Tibial nerve (tissue), 4 donors: Measurements from ENCODE around the gene WNT2B. TPM values are rescaled to one million over a fixed set of nuclear protein-coding genes. Genes with fewer than 3 reads are reported as not detected.
"Not testable (repeated sequence)": the region's sequence is repeated elsewhere in the genome, so short reads cannot be mapped to it uniquely, and the experiment has no call there.

ENCODE experiments used
- DNase-seq, 2 donors: peaks; one replicate each; pipeline ENCODE4 v3.0.0-alpha.2; 2019; ENCODE audit warnings: low spot score in 2 of 2
- H3K27ac ChIP-seq, 4 donors: fragments of 200-600 bp; sonication (generic) in 3 of 4; one replicate each; pipeline ENCODE4 v1.5.1; 2017 to 2019; ENCODE audit warnings: mild to moderate bottlenecking in 1 of 4
- H3K27me3 ChIP-seq, 2 donors: fragments of 200-600 bp; sonication (generic) in 1 of 2; one replicate each; pipeline versions ENCODE4 v1.5.1 to v1.6.0; 2017 to 2019
- H3K36me3 ChIP-seq, 3 donors: fragments of 200-600 bp; sonication (generic); one replicate each; pipeline ENCODE4 v1.5.1; 2018 to 2019
- H3K4me1 ChIP-seq, 4 donors: fragments of 200-600 bp; sonication (generic) in 3 of 4; one replicate each; pipeline ENCODE4 v1.5.1; 2017 to 2019
- H3K4me3 ChIP-seq, 4 donors: fragments of 200-600 bp; sonication (generic) in 3 of 4; one replicate each; pipeline ENCODE4 v1.5.1; 2017 to 2019; ENCODE audit warnings: mild to moderate bottlenecking in 1 of 4, moderate library complexity in 1 of 4
- H3K9me3 ChIP-seq, 4 donors: fragments of 200-600 bp; sonication (generic) in 3 of 4; one replicate each; pipeline ENCODE4 v1.5.1; 2017 to 2019
- CTCF ChIP-seq, 5 experiments: fragments of 200-600 bp in 3 of 5; fragments of 450-650 bp in 2 of 5; sonication (generic) in 3 of 5; IDR thresholded peaks; one replicate each; pipeline ENCODE4 v1.5.1; 2016 to 2019; ENCODE audit warnings: antibody characterized with exemption in 5 of 5, mild to moderate bottlenecking in 3 of 5, moderate library complexity in 2 of 5
- EP300 ChIP-seq, 2 donors: sonication (generic); formaldehyde crosslinking; IDR thresholded peaks; one replicate each; pipeline ENCODE4 v1.6.1; 2017; ENCODE audit warnings: antibody characterized with exemption in 2 of 2, mild to moderate bottlenecking in 1 of 2
- POLR2A ChIP-seq, 2 donors: fragments of 450-650 bp; IDR thresholded peaks; one replicate each; pipeline ENCODE4 v1.6.1; 2017; ENCODE audit warnings: antibody characterized with exemption in 2 of 2, mild to moderate bottlenecking in 2 of 2, moderate library complexity in 2 of 2
- WGBS, 2 donors: methylation state at CpG; one replicate each; pipeline ENCODE4 v1.1.5; 2018; 5-methylcytosine and 5-hydroxymethylcytosine counted together
- total RNA-seq, 4 donors: library from RNA; depleted of rRNA; stranded (reverse); fragments of >200 nt; gene quantifications; one replicate each; pipeline ENCODE4 v1.1.0, GENCODE V29; 2016

Gene WNT2B
- total RNA-seq, 4 donors from 2014 or later, result 3.6 to 12.2 (median 9.7) TPM

- WGBS, 2 donors, result 21 to 30% methylated on average over 5 of the region's 5 CpGs
- Histone ChIP-seq H3K4me1 (peaks cover 0 to 67% (median 12%) of the 10 kb centered on the region in 4 donors), H3K27ac (peak overlapping the region; percentile 72 to 95 (median 82)), H3K36me3 (no peaks in the 10 kb centered on the region), H3K4me3 (no peak overlapping the region), H3K27me3 (no peaks in the 10 kb centered on the region), H3K9me3 (no peaks in the 10 kb centered on the region)
- DNase-seq, result no peak
- TF ChIP-seq EP300 (IDR thresholded peaks at IDR 0.05) (peak in 1 of 2 donors; percentile 48), CTCF (IDR thresholded peaks at IDR 0.05) (no peak), POLR2A (IDR thresholded peaks at IDR 0.05) (no peak)
Observed at GRCh38 chr1:112465122-112465521, 43.6 kb upstream of the WNT2B start.

GRCh38 chr1:112466078-112466660 is 42.6 kb upstream of the WNT2B start:
- peak; percentile 91 to 97 for DNase-seq
- H3K27me3 ChIP-seq, result no peaks in the 10 kb centered on the region
- whole genome bisulfite sequencing, 2 donors, result 1 to 3% methylated on average over 25 to 30 of the region's 31 CpGs
- H3K9me3 ChIP-seq, result no peaks in the 10 kb centered on the region
- peak overlapping the region; percentile 69 to 95 (median 81) for H3K27ac ChIP-seq
- peak overlapping the region; percentile 21 to 52 (median 33) for H3K4me3 ChIP-seq
- no peaks in the 10 kb centered on the region for H3K36me3 ChIP-seq
- TF ChIP-seq POLR2A (IDR thresholded peaks at IDR 0.05) (peak in 1 of 2 donors; percentile 53), CTCF (IDR thresholded peaks at IDR 0.05) (peak; percentile 75 to 99 (median 84)), EP300 (IDR thresholded peaks at IDR 0.05) (peak in 1 of 2 donors; percentile 89)
- H3K4me1 ChIP-seq, result peaks cover 0 to 57% (median 12%) of the 10 kb centered on the region in 4 donors

- not testable (repeated sequence) for DNase-seq, H3K4me3 ChIP-seq, H3K27me3 ChIP-seq, H3K9me3 ChIP-seq, H3K27ac ChIP-seq, H3K36me3 ChIP-seq
- peaks cover 0 to 19% (median 6%) of the 10 kb centered on the region in 4 donors for H3K4me1 ChIP-seq
- 85 to 93% methylated on average over 7 of the region's 7 CpGs for WGBS, 2 donors
Observed at GRCh38 chr1:112470324-112470723, 38.4 kb upstream of the WNT2B start.

- Histone ChIP-seq H3K27ac (no peak overlapping the region), H3K4me3 (no peak overlapping the region), H3K9me3 (no peaks in the 10 kb centered on the region), H3K27me3 (no peaks in the 10 kb centered on the region), H3K36me3 (no peaks in the 10 kb centered on the region), H3K4me1 (peaks cover 0 to 12% (median 0%) of the 10 kb centered on the region in 4 donors)
- TF ChIP-seq POLR2A (IDR thresholded peaks at IDR 0.05) (no peak), CTCF (IDR thresholded peaks at IDR 0.05) (no peak), EP300 (IDR thresholded peaks at IDR 0.05) (no peak)
- 75 to 82% methylated on average over 3 of the region's 3 CpGs for WGBS, 2 donors
- no peak for DNase-seq
Observed at GRCh38 chr1:112470966-112471365, 37.8 kb upstream of the WNT2B start.

GRCh38 chr1:112472142-112472541 is 36.6 kb upstream of the WNT2B start:
- Histone ChIP-seq H3K27me3 (no peaks in the 10 kb centered on the region), H3K4me1 (peaks cover 0 to 3% (median 0%) of the 10 kb centered on the region in 4 donors), H3K27ac (no peak overlapping the region), H3K4me3 (no peak overlapping the region), H3K36me3 (peaks cover 0 to 9% (median 0%) of the 10 kb centered on the region in 3 donors), H3K9me3 (peaks cover 0 to 9% (median 1%) of the 10 kb centered on the region in 4 donors)
- 85 to 86% methylated on average over 1 of the region's 1 CpG for WGBS, 2 donors
- TF ChIP-seq POLR2A (IDR thresholded peaks at IDR 0.05) (no peak), CTCF (IDR thresholded peaks at IDR 0.05) (no peak)
- no peak for DNase-seq
